Uterus (tissue), 4 donors: ENCODE results near the gene KLHL41. TPM values are rescaled to one million over a fixed set of nuclear protein-coding genes. Genes with fewer than 3 reads are reported as not detected.
"Not testable (repeated sequence)": the region's sequence is repeated elsewhere in the genome, so short reads cannot be mapped to it uniquely, and the experiment has no call there.

Experiments
- DNase-seq, 2 donors: peaks; one replicate each; pipeline ENCODE4 v3.0.0-alpha.2; 2019 to 2020
- H3K27ac ChIP-seq, 2 donors: fragments of 200-600 bp; sonication (generic); 1 replicate in 1 of 2; 2 replicates in 1 of 2; pipeline ENCODE4 v1.5.1; 2016 to 2018
- H3K27me3 ChIP-seq, 2 donors: fragments of 200-600 bp; sonication (generic); one replicate each; pipeline ENCODE4 v1.5.1; 2018 to 2019; ENCODE audit warnings: control low read depth in 1 of 2
- H3K36me3 ChIP-seq, 2 donors: fragments of 200-600 bp; sonication (generic); one replicate each; pipeline ENCODE4 v1.5.1; 2019; ENCODE audit warnings: control low read depth in 1 of 2
- H3K4me1 ChIP-seq, 2 donors: fragments of 200-600 bp; sonication (generic); one replicate each; pipeline ENCODE4 v1.5.1; 2018 to 2019; ENCODE audit warnings: control low read depth in 1 of 2
- H3K4me3 ChIP-seq, 2 donors: fragments of 200-600 bp; sonication (generic); 1 replicate in 1 of 2; 2 replicates in 1 of 2; pipeline ENCODE4 v1.5.1; 2018 to 2019; ENCODE audit warnings: mild to moderate bottlenecking in 1 of 2
- H3K9me3 ChIP-seq, 2 donors: fragments of 200-600 bp; sonication (generic); one replicate each; pipeline ENCODE4 v1.5.1; 2019; ENCODE audit warnings: control low read depth in 1 of 2
- CTCF ChIP-seq, 4 experiments: fragments of 200-600 bp in 2 of 4; fragments of 450-650 bp in 2 of 4; sonication (generic) in 2 of 4; IDR thresholded peaks; one replicate each; pipeline ENCODE4 v1.5.1; 2016 to 2019; ENCODE audit warnings: antibody characterized with exemption in 4 of 4, mild to moderate bottlenecking in 2 of 4, moderate library complexity in 1 of 4
- POLR2A ChIP-seq, 2 donors: fragments of 450-650 bp; IDR thresholded peaks; one replicate each; pipeline ENCODE4 v1.6.1; 2016; ENCODE audit warnings: antibody characterized with exemption in 2 of 2, mild to moderate bottlenecking in 1 of 2, moderate library complexity in 1 of 2
- intact Hi-C: fragments of 100-400 bp; cut with DNase I; formaldehyde crosslinking; loops from one replicate; pipeline ENCODE4 v1.15.1; 2023; ENCODE audit warnings: low total_unique reads
- total RNA-seq, 4 donors: library from RNA; depleted of rRNA in 3 of 4; stranded (reverse); fragments of >200 nt in 3 of 4; gene quantifications; one replicate each; pipeline versions ENCODE4 v1.1.0 to v1.2.4, GENCODE V29; 2014 to 2023
- donor health status: DM: yes; HTN: yes; CAD: no.

KLHL41 gene
- total RNA-seq, 4 donors from 2014 or later, result 0.77 to 4.4 (median 3.5) TPM; not detected in 1

- no peak overlapping the region for H3K27ac ChIP-seq
- no peak for DNase-seq
- no peaks in the 10 kb centered on the region for H3K27me3 ChIP-seq
- intact Hi-C loops, result no loop called here
- no peak overlapping the region for H3K4me3 ChIP-seq
- H3K36me3 ChIP-seq, result no peaks in the 10 kb centered on the region
- no peaks in the 10 kb centered on the region for H3K4me1 ChIP-seq
- H3K9me3 ChIP-seq, result no peaks in the 10 kb centered on the region
- TF ChIP-seq CTCF (IDR thresholded peaks at IDR 0.05) (no peak), POLR2A (IDR thresholded peaks at IDR 0.05) (no peak)
Observed at GRCh38 chr2:169525434-169525833, 15.9 kb downstream of the KLHL41 start.

- H3K9me3 ChIP-seq, result no peaks in the 10 kb centered on the region
- H3K4me1 ChIP-seq, result no peaks in the 10 kb centered on the region
- H3K36me3 ChIP-seq, result no peaks in the 10 kb centered on the region
- H3K27ac ChIP-seq, result no peak overlapping the region
- intact Hi-C loops, result no loop called here
- H3K4me3 ChIP-seq, result no peak overlapping the region
- H3K27me3 ChIP-seq, result no peaks in the 10 kb centered on the region
- DNase-seq, result no peak
- no peak for TF ChIP-seq CTCF (IDR thresholded peaks at IDR 0.05)
- no peak for TF ChIP-seq POLR2A (IDR thresholded peaks at IDR 0.05)
Observed at GRCh38 chr2:169526451-169526850, 16.9 kb downstream of the KLHL41 start.

GRCh38 chr2:169528271-169528701 lies 18.8 kb downstream of the KLHL41 start:
- Histone ChIP-seq H3K27ac (no peak overlapping the region), H3K4me1 (no peaks in the 10 kb centered on the region), H3K4me3 (no peak overlapping the region), H3K9me3 (no peaks in the 10 kb centered on the region), H3K36me3 (no peaks in the 10 kb centered on the region), H3K27me3 (no peaks in the 10 kb centered on the region)
- TF ChIP-seq POLR2A (IDR thresholded peaks at IDR 0.05), result no peak
- peak; percentile 57 to 71 (median 66) for TF ChIP-seq CTCF (IDR thresholded peaks at IDR 0.05)
- peak; percentile 49 to 52 for DNase-seq
- intact Hi-C loops, result no loop called here

- H3K27me3 ChIP-seq, H3K4me3 ChIP-seq, intact Hi-C loops, H3K9me3 ChIP-seq, H3K36me3 ChIP-seq, H3K27ac ChIP-seq, DNase-seq, H3K4me1 ChIP-seq: not testable (repeated sequence)
Observed at GRCh38 chr2:169539460-169539859, 30.0 kb downstream of the KLHL41 start.

GRCh38 chr2:169540146-169540545 lies 30.6 kb downstream of the KLHL41 start:
- DNase-seq, result no peak
- Histone ChIP-seq H3K27me3 (no peaks in the 10 kb centered on the region), H3K27ac (no peak overlapping the region), H3K4me1 (no peaks in the 10 kb centered on the region), H3K4me3 (no peak overlapping the region), H3K9me3 (no peaks in the 10 kb centered on the region), H3K36me3 (no peaks in the 10 kb centered on the region)
- intact Hi-C loops, result no loop called here
- TF ChIP-seq POLR2A (IDR thresholded peaks at IDR 0.05) (no peak), CTCF (IDR thresholded peaks at IDR 0.05) (no peak)

GRCh38 chr2:169542433-169542832 lies 32.9 kb downstream of the KLHL41 start:
- no peaks in the 10 kb centered on the region for H3K27me3 ChIP-seq
- no peak overlapping the region for H3K4me3 ChIP-seq
- H3K4me1 ChIP-seq, result no peaks in the 10 kb centered on the region
- H3K9me3 ChIP-seq, result no peaks in the 10 kb centered on the region
- TF ChIP-seq POLR2A (IDR thresholded peaks at IDR 0.05) (no peak), CTCF (IDR thresholded peaks at IDR 0.05) (no peak)
- no peaks in the 10 kb centered on the region for H3K36me3 ChIP-seq
- no peak overlapping the region for H3K27ac ChIP-seq
- intact Hi-C loops, result no loop called here
- no peak for DNase-seq
